Upper lobe of right lung (tissue), 1 donor: ENCODE measurements around the gene SHKBP1. TPM values are rescaled to one million over a fixed set of nuclear protein-coding genes. Genes with fewer than 3 reads are reported as not detected.

Experiments
- ATAC-seq: fragments of 200-7000 bp; cut with Tn5 transposase; one replicate; pipeline ENCODE4 v1.9.1; 2020; ENCODE audit warnings: mild to moderate bottlenecking, moderate library complexity
- DNase-seq: peaks from one replicate; pipeline ENCODE4 v3.0.0-alpha.2; 2020
- H3K27ac ChIP-seq: fragments of 200-600 bp; one replicate; pipeline ENCODE4 v1.8.0; 2022
- H3K27me3 ChIP-seq: fragments of 200-600 bp; one replicate; pipeline ENCODE4 v1.8.0; 2022; ENCODE audit warnings: mild to moderate bottlenecking
- H3K36me3 ChIP-seq: fragments of 200-600 bp; one replicate; pipeline ENCODE4 v1.8.0; 2022
- H3K4me1 ChIP-seq: fragments of 200-600 bp; one replicate; pipeline ENCODE4 v1.8.0; 2022
- H3K4me3 ChIP-seq: fragments of 200-600 bp; one replicate; pipeline ENCODE4 v1.8.0; 2022; ENCODE audit warnings: mild to moderate bottlenecking
- H3K9me3 ChIP-seq: fragments of 200-600 bp; one replicate; pipeline ENCODE4 v1.8.0; 2022
- intact Hi-C: fragments of 100-400 bp; cut with DNase I; formaldehyde crosslinking; loops from one replicate; pipeline ENCODE4 v1.11.0; 2022
- total RNA-seq: library from RNA; stranded (reverse); fragmentation: NEBNext Ultra II Directional; extraction: Animal tissue kit (Norgen Biotek cat#: 25700); gene quantifications from one replicate; pipeline ENCODE4 v1.2.1, GENCODE V29; 2021
- TF ChIP-seq, protein P1 (sequence below): fragments of 200-600 bp; IDR thresholded peaks from one replicate; pipeline ENCODE4 v1.8.0; 2022; ENCODE audit warnings: antibody characterized with exemption
- donor health status: DM: no; HTN: yes; CAD: no; lungs with severe emphysema.

SHKBP1 gene
- total RNA-seq, 1 donor from 2014 or later = 68.1 TPM

DNA sequence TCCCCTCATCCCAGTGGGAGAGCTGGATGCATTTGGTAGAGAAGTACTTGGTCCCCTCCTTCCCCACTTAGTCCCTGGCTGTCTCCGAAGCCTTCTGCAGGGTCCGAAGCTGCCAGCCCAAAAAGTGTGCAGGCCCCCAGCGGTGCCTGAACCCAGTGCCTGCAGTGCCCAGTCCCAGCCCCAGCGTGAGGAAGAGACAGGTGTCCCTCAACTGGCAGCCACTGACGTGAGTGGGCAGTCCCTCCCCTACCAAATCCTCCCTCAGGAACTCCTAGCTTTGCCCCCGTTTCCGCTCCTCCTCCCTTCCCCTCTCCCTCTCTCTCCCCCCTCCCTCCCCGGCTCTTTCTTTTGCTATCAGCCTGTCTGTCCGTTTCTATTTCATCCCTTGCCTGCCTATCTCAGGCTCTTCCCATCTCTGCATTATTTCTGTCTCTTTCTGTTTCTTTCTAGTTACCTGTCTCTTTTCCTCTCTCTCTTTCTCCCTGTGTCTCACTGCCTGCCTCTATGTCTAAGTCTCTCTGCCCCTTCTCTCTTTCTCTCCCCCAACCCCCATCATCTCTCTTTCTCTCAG lies 22.7 kb downstream of the SHKBP1 start:
- intact Hi-C loops = loop anchor here (5.0 kb wide), 1 partner anchor 72 kb away; no protein-coding TSS in a partner anchor

DNA sequence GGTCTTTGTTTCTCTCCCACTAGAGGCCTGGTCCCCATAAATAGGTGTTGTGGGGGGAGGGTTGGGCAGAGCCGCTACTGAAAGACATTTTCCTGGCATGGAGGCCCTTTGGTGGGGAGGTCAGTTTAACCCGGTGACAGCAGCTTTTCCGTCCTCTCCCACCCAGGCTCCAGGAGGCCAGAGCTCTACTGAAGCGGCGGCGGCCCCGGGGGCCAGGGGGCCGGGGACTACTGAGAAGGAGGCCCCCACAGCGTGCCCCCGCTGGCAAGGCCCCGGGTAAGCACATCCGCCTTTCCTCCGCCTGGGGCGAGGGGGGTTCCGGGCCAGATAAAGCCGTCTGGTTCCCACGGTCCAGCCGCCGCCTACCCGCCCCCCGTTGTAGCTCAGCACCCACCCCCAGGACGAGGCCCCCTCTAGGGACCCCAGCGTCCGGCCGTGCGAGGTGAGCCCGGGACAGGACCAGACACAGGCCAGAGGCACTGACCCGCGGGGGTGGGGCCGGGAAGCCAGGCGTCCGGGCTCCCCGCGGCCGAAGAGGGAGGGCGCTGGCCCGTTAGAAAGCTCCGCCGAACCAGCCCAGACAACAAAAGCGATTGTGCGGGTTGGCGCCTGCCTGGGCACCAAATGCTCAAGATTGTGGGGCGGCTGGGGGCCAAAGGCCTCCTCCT lies 23.4 kb downstream of the SHKBP1 start:
- ATAC-seq (no peak), DNase-seq (no peak)
- H3K9me3 ChIP-seq = no peaks in the 10 kb centered on the region
- TF ChIP-seq, protein P1, sequence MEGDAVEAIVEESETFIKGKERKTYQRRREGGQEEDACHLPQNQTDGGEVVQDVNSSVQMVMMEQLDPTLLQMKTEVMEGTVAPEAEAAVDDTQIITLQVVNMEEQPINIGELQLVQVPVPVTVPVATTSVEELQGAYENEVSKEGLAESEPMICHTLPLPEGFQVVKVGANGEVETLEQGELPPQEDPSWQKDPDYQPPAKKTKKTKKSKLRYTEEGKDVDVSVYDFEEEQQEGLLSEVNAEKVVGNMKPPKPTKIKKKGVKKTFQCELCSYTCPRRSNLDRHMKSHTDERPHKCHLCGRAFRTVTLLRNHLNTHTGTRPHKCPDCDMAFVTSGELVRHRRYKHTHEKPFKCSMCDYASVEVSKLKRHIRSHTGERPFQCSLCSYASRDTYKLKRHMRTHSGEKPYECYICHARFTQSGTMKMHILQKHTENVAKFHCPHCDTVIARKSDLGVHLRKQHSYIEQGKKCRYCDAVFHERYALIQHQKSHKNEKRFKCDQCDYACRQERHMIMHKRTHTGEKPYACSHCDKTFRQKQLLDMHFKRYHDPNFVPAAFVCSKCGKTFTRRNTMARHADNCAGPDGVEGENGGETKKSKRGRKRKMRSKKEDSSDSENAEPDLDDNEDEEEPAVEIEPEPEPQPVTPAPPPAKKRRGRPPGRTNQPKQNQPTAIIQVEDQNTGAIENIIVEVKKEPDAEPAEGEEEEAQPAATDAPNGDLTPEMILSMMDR = no peak
- H3K4me1 ChIP-seq = peaks cover 56% of the 10 kb centered on the region
- peaks cover 51% of the 10 kb centered on the region for H3K27me3 ChIP-seq
- H3K36me3 ChIP-seq = no peaks in the 10 kb centered on the region
- H3K27ac ChIP-seq = peak overlapping the region; percentile 60
- intact Hi-C loops = loop anchor here (5.0 kb wide), 1 partner anchor 73 kb away; no protein-coding TSS in a partner anchor
- H3K4me3 ChIP-seq = peak overlapping the region; percentile 16

More for the DNA sequence above, 22.7 kb downstream of the SHKBP1 start:
- peaks cover 50% of the 10 kb centered on the region for H3K4me1 ChIP-seq
- DNase-seq (no peak), ATAC-seq (no peak)
- H3K27me3 ChIP-seq = peaks cover 51% of the 10 kb centered on the region
- TF ChIP-seq, protein P1 = no peak
- H3K9me3 ChIP-seq = no peaks in the 10 kb centered on the region
- no peaks in the 10 kb centered on the region for H3K36me3 ChIP-seq
- H3K27ac ChIP-seq = peak overlapping the region; percentile 60
- peak overlapping the region; percentile 16 for H3K4me3 ChIP-seq

DNA sequence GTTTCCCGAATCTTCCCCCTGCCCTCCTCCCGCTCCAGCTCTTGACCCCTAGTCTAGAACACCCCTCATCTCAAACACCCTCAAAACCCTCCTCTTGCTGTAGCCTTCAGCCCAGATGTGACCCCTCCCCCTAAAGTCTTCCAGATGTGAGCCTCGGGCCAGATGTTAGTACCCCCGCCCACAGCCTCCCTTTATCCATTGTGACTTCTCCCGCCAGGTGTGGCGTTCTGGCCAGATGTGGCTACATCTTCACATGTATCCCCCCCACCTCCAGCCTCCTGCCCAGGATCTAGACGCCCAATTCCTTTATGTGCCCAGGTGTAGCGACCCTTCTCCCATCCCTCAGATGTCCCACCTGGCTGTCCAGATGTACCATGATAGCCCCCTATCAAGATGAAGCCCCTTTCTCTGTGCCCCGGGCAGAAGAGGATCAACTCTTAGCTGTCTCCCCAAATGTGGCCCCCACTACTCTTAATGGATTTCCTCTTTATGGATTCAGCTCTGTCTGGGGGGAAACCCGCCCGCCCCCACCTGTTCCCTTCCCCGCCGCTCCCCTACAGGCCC lies 24.0 kb downstream of the SHKBP1 start:
- TF ChIP-seq, protein P1 = no peak
- Histone ChIP-seq H3K27ac (peak overlapping the region; percentile 60), H3K9me3 (no peaks in the 10 kb centered on the region), H3K4me1 (peaks cover 62% of the 10 kb centered on the region), H3K4me3 (peak overlapping the region; percentile 23), H3K36me3 (no peaks in the 10 kb centered on the region), H3K27me3 (peaks cover 51% of the 10 kb centered on the region)
- ATAC-seq (no peak), DNase-seq (no peak)
- intact Hi-C loops = no loop called here

DNA sequence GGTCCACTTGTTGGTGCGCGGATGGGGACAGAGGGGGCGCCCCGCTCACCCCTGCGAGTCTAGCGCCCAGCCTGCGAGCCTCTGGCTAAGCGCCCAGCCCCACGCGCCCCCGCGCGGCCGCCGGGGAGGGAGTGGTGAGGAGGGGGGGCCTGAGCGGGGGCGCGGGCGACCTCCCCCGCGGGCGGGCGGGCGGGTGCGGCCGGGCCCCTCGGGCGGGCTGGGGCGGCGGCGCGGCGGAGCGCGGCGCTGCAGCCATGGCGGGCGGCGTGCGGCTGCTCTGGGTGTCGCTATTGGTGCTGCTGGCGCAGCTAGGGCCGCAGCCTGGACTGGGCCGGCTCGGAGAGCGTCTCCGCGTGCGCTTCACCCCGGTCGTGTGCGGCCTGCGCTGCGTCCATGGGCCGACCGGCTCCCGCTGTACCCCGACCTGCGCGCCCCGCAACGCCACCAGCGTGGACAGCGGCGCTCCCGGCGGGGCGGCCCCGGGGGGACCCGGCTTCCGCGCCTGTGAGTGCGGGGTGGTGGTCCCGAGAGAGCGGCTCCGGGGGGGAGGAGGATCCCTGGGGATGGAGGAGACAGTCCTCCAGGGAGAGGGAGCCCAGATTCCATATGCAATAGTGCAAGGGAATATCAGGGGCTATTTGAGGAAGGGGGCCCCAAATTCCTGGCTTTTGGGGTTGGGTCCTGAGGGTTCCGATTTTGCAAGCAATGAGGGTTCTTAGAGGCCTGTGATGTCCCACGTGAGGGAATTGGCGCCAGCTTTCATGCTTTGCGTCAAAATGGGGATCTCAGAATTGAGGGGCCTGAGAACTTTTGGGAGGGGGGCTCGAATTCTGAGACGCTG lies 24.7 kb downstream of the SHKBP1 start, which contains the start of gene LTBP4:
Gene LTBP4 (plus strand): TSS at position 236 of the 841 bp plus-strand sequence. CDS start 19 bp downstream, at position 255.
- Histone ChIP-seq H3K9me3 (no peaks in the 10 kb centered on the region), H3K27me3 (peaks cover 48% of the 10 kb centered on the region), H3K27ac (peak within 1 kb of the TSS; percentile 81), H3K36me3 (no peaks in the 10 kb centered on the region), H3K4me3 (peak within 1 kb of the TSS; percentile 63), H3K4me1 (peaks cover 69% of the 10 kb centered on the region)
- TF ChIP-seq, protein P1 = peak; percentile 17
- DNase-seq (peak; percentile 81), ATAC-seq (no peak)
- intact Hi-C loops = no loop called here

DNA sequence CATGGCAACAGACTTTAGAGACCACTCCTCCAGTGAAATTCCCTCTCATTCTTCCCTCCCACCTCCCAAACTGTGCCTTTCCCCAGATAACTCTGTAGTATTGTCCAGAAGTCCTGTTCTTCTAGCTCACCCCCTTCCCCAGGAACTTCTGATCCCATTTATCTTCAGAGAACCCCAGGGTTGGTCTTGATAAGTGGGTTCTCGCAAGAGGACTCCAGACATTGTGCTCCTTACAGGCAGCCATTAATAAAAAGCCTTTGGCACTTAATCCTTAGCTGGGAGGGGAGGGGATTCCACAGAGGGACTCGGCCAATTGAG lies 26.4 kb downstream of the SHKBP1 start:
- Histone ChIP-seq H3K27me3 (peaks cover 31% of the 10 kb centered on the region), H3K36me3 (no peaks in the 10 kb centered on the region), H3K27ac (peak overlapping the region; percentile 81), H3K4me1 (peaks cover 59% of the 10 kb centered on the region), H3K4me3 (peak overlapping the region; percentile 54), H3K9me3 (no peaks in the 10 kb centered on the region)
- DNase-seq (no peak), ATAC-seq (no peak)
- TF ChIP-seq, protein P1 = no peak
- intact Hi-C loops = no loop called here
